ENCODE data around the gene LRP5. TPM values are rescaled to one million over a fixed set of nuclear protein-coding genes. Genes with fewer than 3 reads are reported as not detected.
A peak's percentile ranks its signal among the peaks of the same experiment; 100 is the strongest.

LRP5 gene
- total RNA-seq, 1 donor from 2014 or later: 65.0 TPM

GRCh38 chr11:68324241-68324640, 11.8 kb downstream of the LRP5 start:
- Mint-ChIP-seq H3K36me3 (peaks cover 5% of the 10 kb centered on the region), H3K4me1 (ENCODE audit: unreplicated experiment) (peaks cover 24% of the 10 kb centered on the region), H3K27ac (no peak overlapping the region), H3K27me3 (no peaks in the 10 kb centered on the region), H3K9me3 (no peaks in the 10 kb centered on the region), H3K4me3 (no peak overlapping the region)
- no peak for DNase-seq (ENCODE audit: extremely low spot score, unreplicated experiment)
- TF ChIP-seq CTCF (conservative IDR thresholded peaks at IDR 0.05): no peak

DNA sequence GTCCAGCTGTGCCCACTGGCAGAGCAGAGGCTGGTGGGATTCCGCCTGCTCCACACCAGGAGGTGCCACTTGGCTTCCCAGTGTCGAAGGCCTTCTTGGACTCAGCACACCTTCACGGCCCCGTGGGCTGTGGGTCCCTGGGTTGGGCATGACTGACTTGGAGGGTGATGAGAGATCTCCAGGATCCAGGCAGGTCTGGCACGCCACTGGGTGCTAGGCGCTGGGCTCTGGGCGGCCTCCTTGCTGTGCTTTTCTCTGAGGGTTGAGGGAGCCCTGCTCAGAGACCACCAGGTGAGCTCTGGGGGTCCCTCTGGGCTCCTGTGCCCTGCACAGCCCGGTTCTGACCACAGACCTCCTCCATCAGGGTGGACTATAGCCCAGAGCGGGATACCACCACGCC, 12.3 kb downstream of the LRP5 start:
- TF ChIP-seq CTCF (conservative IDR thresholded peaks at IDR 0.05): no peak
- Mint-ChIP-seq H3K9me3 (no peaks in the 10 kb centered on the region), H3K36me3 (peaks cover 5% of the 10 kb centered on the region), H3K4me1 (ENCODE audit: unreplicated experiment) (peaks cover 28% of the 10 kb centered on the region), H3K4me3 (no peak overlapping the region), H3K27ac (no peak overlapping the region), H3K27me3 (no peaks in the 10 kb centered on the region)
- DNase-seq (ENCODE audit: extremely low spot score, unreplicated experiment): no peak

- H3K9me3 Mint-ChIP-seq: no peaks in the 10 kb centered on the region
- H3K4me3 Mint-ChIP-seq: no peak overlapping the region
- H3K4me1 Mint-ChIP-seq (ENCODE audit: unreplicated experiment): peaks cover 35% of the 10 kb centered on the region
These were observed 13.0 kb downstream of the LRP5 start for GRCh38 chr11:68325183-68325906.

DNA sequence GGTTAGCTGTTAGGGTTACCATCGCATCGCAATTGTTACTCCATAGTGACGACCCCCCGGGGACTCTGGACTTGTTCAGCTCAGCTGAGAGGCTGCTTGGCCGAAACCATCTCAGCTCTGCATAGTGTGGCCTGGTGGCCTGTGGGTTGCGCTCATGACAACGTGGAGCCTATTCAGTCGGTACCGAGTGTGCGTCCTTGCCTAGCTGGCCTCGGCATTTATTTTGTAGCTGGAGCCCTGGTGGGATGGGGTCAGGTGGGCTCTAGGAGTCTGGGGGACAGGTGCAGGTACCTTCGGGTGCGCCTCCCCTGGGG, 13.5 kb downstream of the LRP5 start:
- peaks cover 40% of the 10 kb centered on the region for H3K4me1 Mint-ChIP-seq (ENCODE audit: unreplicated experiment)
- no peak for TF ChIP-seq CTCF (conservative IDR thresholded peaks at IDR 0.05)
- no peak overlapping the region for H3K4me3 Mint-ChIP-seq
- H3K9me3 Mint-ChIP-seq: no peaks in the 10 kb centered on the region
- H3K36me3 Mint-ChIP-seq: peaks cover 2% of the 10 kb centered on the region
- peak overlapping the region; percentile 50 for H3K27ac Mint-ChIP-seq
- H3K27me3 Mint-ChIP-seq: no peaks in the 10 kb centered on the region
- no peak for DNase-seq (ENCODE audit: extremely low spot score, unreplicated experiment)

More at GRCh38 chr11:68325183-68325906, 13.0 kb downstream of the LRP5 start:
- peak overlapping the region; percentile 50 for H3K27ac Mint-ChIP-seq
- DNase-seq (ENCODE audit: extremely low spot score, unreplicated experiment): no peak
- H3K27me3 Mint-ChIP-seq: no peaks in the 10 kb centered on the region
- TF ChIP-seq CTCF (conservative IDR thresholded peaks at IDR 0.05): peak; percentile 27
- H3K36me3 Mint-ChIP-seq: peaks cover 5% of the 10 kb centered on the region

DNA sequence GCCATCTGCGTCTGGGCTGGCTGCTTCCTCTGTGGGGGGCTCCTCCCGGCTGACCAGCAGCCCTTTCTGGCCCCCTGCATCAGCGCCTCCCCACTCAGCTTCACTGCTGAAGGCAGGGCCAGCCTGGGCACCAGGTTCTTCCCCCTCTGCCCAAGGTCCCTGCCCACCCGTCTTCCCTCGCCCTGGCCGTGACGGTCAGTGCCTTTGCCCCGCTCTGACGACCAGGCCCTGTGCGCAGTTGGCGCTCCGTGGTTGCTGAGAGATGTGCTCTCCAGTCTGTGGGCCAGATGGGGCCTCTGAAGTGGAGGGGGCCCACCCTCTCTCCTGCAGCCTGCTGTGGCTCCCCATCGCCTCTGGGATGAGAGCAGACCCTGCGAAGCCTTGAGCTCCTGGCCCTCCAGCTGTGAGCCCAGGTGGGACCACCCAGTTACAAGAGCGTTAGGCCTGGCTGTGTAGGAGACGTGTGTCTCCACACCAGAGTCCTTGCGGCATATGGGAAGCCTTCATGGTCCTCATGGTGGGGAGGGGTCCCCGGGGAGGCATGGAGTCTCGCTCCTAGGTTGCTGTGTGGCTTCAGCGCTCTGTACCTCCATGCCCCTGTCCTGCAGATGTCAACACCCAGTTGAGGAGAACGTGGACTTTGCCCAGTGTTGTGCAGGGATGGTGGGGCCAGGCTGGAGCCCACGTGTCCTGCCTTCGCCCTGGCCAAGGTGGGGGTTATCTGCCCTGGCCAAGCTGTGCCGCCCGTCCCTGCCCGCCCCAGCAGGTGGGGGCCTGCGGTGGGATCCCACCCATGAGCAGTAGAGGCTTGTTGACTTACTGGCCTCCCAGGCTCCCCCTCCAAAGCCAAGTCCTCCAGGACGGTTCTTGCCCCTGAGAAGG, 14.2 kb downstream of the LRP5 start:
- Mint-ChIP-seq H3K4me3 (no peak overlapping the region), H3K27me3 (no peaks in the 10 kb centered on the region), H3K36me3 (no peaks in the 10 kb centered on the region), H3K9me3 (no peaks in the 10 kb centered on the region), H3K4me1 (ENCODE audit: unreplicated experiment) (peaks cover 47% of the 10 kb centered on the region), H3K27ac (no peak overlapping the region)
- no peak for TF ChIP-seq CTCF (conservative IDR thresholded peaks at IDR 0.05)
- no peak for DNase-seq (ENCODE audit: extremely low spot score, unreplicated experiment)

Measured in type B pancreatic cell (in vitro differentiated cells).